ACHN (cell line): ENCODE results near the gene POGZ.
"Not testable (repeated sequence)": the region's sequence is repeated elsewhere in the genome, so short reads cannot be mapped to it uniquely, and the experiment has no call there.

ENCODE experiments used
- DNase-seq: peaks from one replicate; pipeline ENCODE4 v3.0.0-alpha.2; 2015
- in situ Hi-C: cut with HindIII; loops from 2 replicates; pipeline ENCODE4 v1.10.0; 2017; ENCODE audit warnings: low sequenced_read_pairs, low pct_ligation_motif_present, low pct_unique_long_range_greater_than_20kb

The POGZ gene

GRCh38 chr1:151437396-151437795 lies 21.9 kb downstream of the POGZ start:
- not testable (repeated sequence) for DNase-seq

GRCh38 chr1:151436985-151437384 lies 22.3 kb downstream of the POGZ start:
- in situ Hi-C loops, result no loop called here
- DNase-seq, result no peak

More at GRCh38 chr1:151437396-151437795, 21.9 kb downstream of the POGZ start:
- in situ Hi-C loops, result not testable (repeated sequence)

- DNase-seq, result no peak
- in situ Hi-C loops, result no loop called here
These were observed 24.1 kb downstream of the POGZ start for GRCh38 chr1:151435174-151435573.

GRCh38 chr1:151433827-151434226 lies 25.5 kb downstream of the POGZ start:
- in situ Hi-C loops, DNase-seq: not testable (repeated sequence)

GRCh38 chr1:151428068-151428467 lies 31.2 kb downstream of the POGZ start:
- in situ Hi-C loops, result no loop called here
- DNase-seq, result no peak

- DNase-seq, result no peak
- in situ Hi-C loops, result no loop called here
These were observed 34.2 kb downstream of the POGZ start for GRCh38 chr1:151425103-151425502.

- DNase-seq, result no peak
- in situ Hi-C loops, result no loop called here
These were observed 39.5 kb downstream of the POGZ start for GRCh38 chr1:151419819-151420218.

GRCh38 chr1:151418081-151418480 lies 41.2 kb downstream of the POGZ start:
- no peak for DNase-seq
- in situ Hi-C loops, result no loop called here

- in situ Hi-C loops, result no loop called here
- DNase-seq, result no peak
These were observed 43.1 kb downstream of the POGZ start for GRCh38 chr1:151416231-151416630.

GRCh38 chr1:151411884-151412283 lies 47.4 kb downstream of the POGZ start:
- in situ Hi-C loops, result no loop called here
- no peak for DNase-seq

- DNase-seq, result no peak
- in situ Hi-C loops, result no loop called here
These were observed 50.4 kb downstream of the POGZ start for GRCh38 chr1:151408891-151409290.

- DNase-seq, result no peak
- in situ Hi-C loops, result no loop called here
These were observed 52.0 kb downstream of the POGZ start for GRCh38 chr1:151407304-151407703.

GRCh38 chr1:151406176-151406575 lies 53.1 kb downstream of the POGZ start:
- in situ Hi-C loops, result no loop called here
- no peak for DNase-seq

- DNase-seq, result no peak
- in situ Hi-C loops, result no loop called here
These were observed 53.9 kb downstream of the POGZ start for GRCh38 chr1:151405187-151405951.

- no peak for DNase-seq
- in situ Hi-C loops, result no loop called here
These were observed 55.7 kb downstream of the POGZ start for GRCh38 chr1:151403612-151404011.

GRCh38 chr1:151402764-151403163 lies 56.5 kb downstream of the POGZ start:
- in situ Hi-C loops, result no loop called here
- DNase-seq, result no peak

GRCh38 chr1:151401860-151402259 lies 57.4 kb downstream of the POGZ start:
- no peak for DNase-seq
- in situ Hi-C loops, result no loop called here

- in situ Hi-C loops, result no loop called here
- peak; percentile 8 for DNase-seq
These were observed 58.0 kb downstream of the POGZ start for GRCh38 chr1:151401125-151401788.

GRCh38 chr1:151399324-151400171 lies 59.7 kb downstream of the POGZ start, which contains the start of gene PSMB4:
Gene PSMB4 (plus strand): TSS chr1:151399573. CDS start chr1:151399588, 15 bp downstream.
- DNase-seq, result peak; percentile 93
- in situ Hi-C loops, result no loop called here
